ENCODE results near the gene MIB2.
"Not testable (repeated sequence)": the region's sequence is repeated elsewhere in the genome, so short reads cannot be mapped to it uniquely, and the experiment has no call there.

DNA sequence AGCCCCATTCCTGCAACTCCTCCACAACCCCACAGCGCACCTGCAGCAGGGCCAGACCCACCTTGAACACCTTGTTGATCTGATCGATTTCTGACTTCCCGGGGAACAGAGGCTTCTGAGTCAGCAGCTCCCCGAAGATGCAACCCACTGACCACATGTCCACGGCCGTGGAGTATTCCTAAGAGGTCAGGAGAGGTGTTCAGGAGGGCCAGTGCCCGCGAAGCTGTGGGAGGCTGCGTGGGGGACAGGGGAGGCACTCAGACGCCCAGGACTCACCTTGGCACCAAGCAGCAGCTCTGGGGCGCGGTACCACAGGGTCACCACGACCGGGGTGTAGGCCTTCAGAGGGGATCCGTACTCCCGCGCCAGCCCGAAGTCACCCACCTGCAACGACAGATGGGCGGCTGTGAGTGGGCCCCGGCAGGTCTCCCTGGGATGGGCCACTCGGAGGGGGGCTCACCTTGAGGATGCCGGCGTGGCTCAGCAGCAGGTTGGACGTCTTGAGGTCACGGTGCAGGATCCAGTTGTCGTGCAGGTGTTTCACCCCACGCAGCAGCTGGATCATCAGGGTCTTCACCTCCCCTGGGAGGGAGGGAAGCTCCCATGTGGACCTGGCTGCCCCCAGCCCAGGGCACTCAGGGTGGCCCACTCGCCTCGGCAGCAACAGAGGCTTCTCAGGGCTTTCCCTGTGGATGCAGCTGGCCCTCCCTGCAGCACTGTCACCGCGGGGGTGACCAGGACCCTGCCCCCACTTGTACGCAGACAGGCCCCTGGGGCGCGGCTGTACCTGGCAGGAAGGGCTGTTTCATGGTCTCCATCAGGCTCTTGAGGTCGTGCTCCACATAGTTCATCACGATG is 21.6 kb downstream of the MIB2 start:
- TF ChIP-seq SIN3A (IDR thresholded peaks at IDR 0.05; ENCODE audit: borderline replicate concordance, insufficient read depth, low read depth, low read length), result not testable (repeated sequence)
- TF ChIP-seq, protein P1, sequence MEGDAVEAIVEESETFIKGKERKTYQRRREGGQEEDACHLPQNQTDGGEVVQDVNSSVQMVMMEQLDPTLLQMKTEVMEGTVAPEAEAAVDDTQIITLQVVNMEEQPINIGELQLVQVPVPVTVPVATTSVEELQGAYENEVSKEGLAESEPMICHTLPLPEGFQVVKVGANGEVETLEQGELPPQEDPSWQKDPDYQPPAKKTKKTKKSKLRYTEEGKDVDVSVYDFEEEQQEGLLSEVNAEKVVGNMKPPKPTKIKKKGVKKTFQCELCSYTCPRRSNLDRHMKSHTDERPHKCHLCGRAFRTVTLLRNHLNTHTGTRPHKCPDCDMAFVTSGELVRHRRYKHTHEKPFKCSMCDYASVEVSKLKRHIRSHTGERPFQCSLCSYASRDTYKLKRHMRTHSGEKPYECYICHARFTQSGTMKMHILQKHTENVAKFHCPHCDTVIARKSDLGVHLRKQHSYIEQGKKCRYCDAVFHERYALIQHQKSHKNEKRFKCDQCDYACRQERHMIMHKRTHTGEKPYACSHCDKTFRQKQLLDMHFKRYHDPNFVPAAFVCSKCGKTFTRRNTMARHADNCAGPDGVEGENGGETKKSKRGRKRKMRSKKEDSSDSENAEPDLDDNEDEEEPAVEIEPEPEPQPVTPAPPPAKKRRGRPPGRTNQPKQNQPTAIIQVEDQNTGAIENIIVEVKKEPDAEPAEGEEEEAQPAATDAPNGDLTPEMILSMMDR (IDR thresholded peaks at IDR 0.05), result not testable (repeated sequence)
